Raji (cell line): ENCODE data around the gene SUSD3.

Experiments
- POLR2A ChIP-seq: IDR thresholded peaks from 2 replicates; pipeline ENCODE4 v1.6.1; 2011; ENCODE audit warnings: low read depth, low read length, control low read depth; ENCODE audit not compliant: insufficient read depth

SUSD3 gene

GRCh38 chr9:93058355-93059010, at the start of gene SUSD3:
SUSD3 (plus strand) TSS chr9:93058701; CDS start chr9:93058743, 42 bp downstream.
- TF ChIP-seq POLR2A: peak; percentile 84

- no peak for TF ChIP-seq POLR2A
Observed at GRCh38 chr9:93009337-93010015, 49.0 kb upstream of the SUSD3 start.

- TF ChIP-seq POLR2A: no peak
Observed at GRCh38 chr9:93010056-93010455, 48.4 kb upstream of the SUSD3 start.

GRCh38 chr9:93010704-93011103, 47.8 kb upstream of the SUSD3 start:
- no peak for TF ChIP-seq POLR2A

- TF ChIP-seq POLR2A: no peak
Observed at GRCh38 chr9:93011114-93011513, 47.4 kb upstream of the SUSD3 start.

- TF ChIP-seq POLR2A: no peak
Observed at GRCh38 chr9:93012963-93013855, 45.3 kb upstream of the SUSD3 start.

GRCh38 chr9:93013856-93014582, 44.5 kb upstream of the SUSD3 start:
- TF ChIP-seq POLR2A: no peak

- no peak for TF ChIP-seq POLR2A
Observed at GRCh38 chr9:93017621-93018020, 40.9 kb upstream of the SUSD3 start.

GRCh38 chr9:93020151-93020550, 38.4 kb upstream of the SUSD3 start:
- TF ChIP-seq POLR2A: no peak

- no peak for TF ChIP-seq POLR2A
Observed at GRCh38 chr9:93020771-93021670, 37.5 kb upstream of the SUSD3 start.

- TF ChIP-seq POLR2A: no peak
Observed at GRCh38 chr9:93022066-93022465, 36.4 kb upstream of the SUSD3 start.

GRCh38 chr9:93022721-93023520, 35.6 kb upstream of the SUSD3 start:
- TF ChIP-seq POLR2A: no peak

GRCh38 chr9:93023521-93023815, 35.0 kb upstream of the SUSD3 start:
- no peak for TF ChIP-seq POLR2A

- TF ChIP-seq POLR2A: no peak
Observed at GRCh38 chr9:93024646-93024910, 33.9 kb upstream of the SUSD3 start.
